ENCODE data around the gene PXMP4. TPM values are rescaled to one million over a fixed set of nuclear protein-coding genes. Genes with fewer than 3 reads are reported as not detected.
"Not testable (repeated sequence)": the region's sequence is repeated elsewhere in the genome, so short reads cannot be mapped to it uniquely, and the experiment has no call there.

PXMP4 gene
- total RNA-seq = 1 to 10 TPM; 5.2 to 9.0 TPM
- long read RNA-seq, donor 1, full-length matches to known transcripts = 6 of 8 reads
- long read RNA-seq, donor 1, partial matches to known transcripts = 0 of 8 reads
- long read RNA-seq, donor 1, other reads (novel, unspliced or antisense) = 2 of 8 reads
- long read RNA-seq, donor 2, full-length matches to known transcripts = 11 of 19 reads
- long read RNA-seq, donor 2, partial matches to known transcripts = 2 of 19 reads
- long read RNA-seq, donor 2, other reads (novel, unspliced or antisense) = 6 of 19 reads

- intact Hi-C loops (cut with DNase I) = no loop called here
- peak; percentile 96 for DNase-seq (ENCODE audit: low spot score)
Observed at GRCh38 chr20:33719989-33720709, at the start of gene PXMP4. TSS of gene PXMP4 (minus strand) at chr20:33720310. CDS start at chr20:33720207, 103 bp downstream.

GRCh38 chr20:33769043-33769442, 48.9 kb upstream of the PXMP4 start:
- intact Hi-C loops (cut with DNase I) = no loop called here
- peak; percentile 32 for DNase-seq (ENCODE audit: low spot score)

GRCh38 chr20:33767777-33768138, 47.6 kb upstream of the PXMP4 start:
- no peak for DNase-seq (ENCODE audit: low spot score)
- intact Hi-C loops (cut with DNase I) = no loop called here

- peak; percentile 54 for DNase-seq (ENCODE audit: low spot score)
Observed at GRCh38 chr20:33766686-33767085, 46.6 kb upstream of the PXMP4 start.

GRCh38 chr20:33765592-33765991, 45.5 kb upstream of the PXMP4 start:
- intact Hi-C loops (cut with DNase I) = no loop called here

More at GRCh38 chr20:33766686-33767085, 46.6 kb upstream of the PXMP4 start:
- intact Hi-C loops (cut with DNase I) = no loop called here

GRCh38 chr20:33765099-33765498, 45.0 kb upstream of the PXMP4 start:
- no peak for DNase-seq (ENCODE audit: low spot score)

More at GRCh38 chr20:33765592-33765991, 45.5 kb upstream of the PXMP4 start:
- no peak for DNase-seq (ENCODE audit: low spot score)

GRCh38 chr20:33761698-33762250, 41.7 kb upstream of the PXMP4 start:
- DNase-seq (ENCODE audit: low spot score) = peak; percentile 67
- intact Hi-C loops (cut with DNase I) = no loop called here

More at GRCh38 chr20:33765099-33765498, 45.0 kb upstream of the PXMP4 start:
- intact Hi-C loops (cut with DNase I) = no loop called here

- DNase-seq (ENCODE audit: low spot score) = no peak
- intact Hi-C loops (cut with DNase I) = no loop called here
Observed at GRCh38 chr20:33757458-33757857, 37.3 kb upstream of the PXMP4 start.

- DNase-seq (ENCODE audit: low spot score) = no peak
- intact Hi-C loops (cut with DNase I) = no loop called here
Observed at GRCh38 chr20:33757046-33757445, 36.9 kb upstream of the PXMP4 start.

- intact Hi-C loops (cut with DNase I); DNase-seq (ENCODE audit: low spot score): not testable (repeated sequence)
Observed at GRCh38 chr20:33755936-33756490, 35.9 kb upstream of the PXMP4 start.

- intact Hi-C loops (cut with DNase I) = no loop called here
Observed at GRCh38 chr20:33753763-33754162, 33.7 kb upstream of the PXMP4 start.

GRCh38 chr20:33753143-33753542, 33.0 kb upstream of the PXMP4 start:
- intact Hi-C loops (cut with DNase I) = no loop called here

More at GRCh38 chr20:33753763-33754162, 33.7 kb upstream of the PXMP4 start:
- peak; percentile 5 for DNase-seq (ENCODE audit: low spot score)

GRCh38 chr20:33751775-33752174, 31.7 kb upstream of the PXMP4 start:
- DNase-seq (ENCODE audit: low spot score) = no peak

More at GRCh38 chr20:33753143-33753542, 33.0 kb upstream of the PXMP4 start:
- peak; percentile 46 for DNase-seq (ENCODE audit: low spot score)

GRCh38 chr20:33746325-33746998, 26.4 kb upstream of the PXMP4 start:
- no peak for DNase-seq (ENCODE audit: low spot score)
- intact Hi-C loops (cut with DNase I) = no loop called here

More at GRCh38 chr20:33751775-33752174, 31.7 kb upstream of the PXMP4 start:
- intact Hi-C loops (cut with DNase I) = no loop called here

GRCh38 chr20:33744773-33745385, 24.8 kb upstream of the PXMP4 start:
- no peak for DNase-seq (ENCODE audit: low spot score)
- intact Hi-C loops (cut with DNase I) = no loop called here

- intact Hi-C loops (cut with DNase I) = no loop called here
Observed at GRCh38 chr20:33744181-33744580, 24.1 kb upstream of the PXMP4 start.

GRCh38 chr20:33740189-33740588, 20.1 kb upstream of the PXMP4 start:
- DNase-seq (ENCODE audit: low spot score) = no peak
- intact Hi-C loops (cut with DNase I) = no loop called here

More at GRCh38 chr20:33744181-33744580, 24.1 kb upstream of the PXMP4 start:
- no peak for DNase-seq (ENCODE audit: low spot score)

- intact Hi-C loops (cut with DNase I) = no loop called here
- DNase-seq (ENCODE audit: low spot score) = no peak
Observed at GRCh38 chr20:33739493-33739892, 19.4 kb upstream of the PXMP4 start.

- intact Hi-C loops (cut with DNase I) = no loop called here
- DNase-seq (ENCODE audit: low spot score) = no peak
Observed at GRCh38 chr20:33736962-33737361, 16.9 kb upstream of the PXMP4 start.

Data from posterior vena cava (tissue), 2 donors.